Kidney glomerular epithelial cell (primary cell): ENCODE results near the gene UBR1.
A peak's percentile ranks its signal among the peaks of the same experiment; 100 is the strongest.
"Not testable (repeated sequence)": the region's sequence is repeated elsewhere in the genome, so short reads cannot be mapped to it uniquely, and the experiment has no call there.

Experiments used
- DNase-seq: peaks from one replicate; lab custom pipeline; 2025; lab: John Stamatoyannopoulos, UW

UBR1 gene

GRCh38 chr15:43052860-43053259 is 53.0 kb downstream of the UBR1 start:
- no peak for DNase-seq

GRCh38 chr15:43048935-43049334 is 56.9 kb downstream of the UBR1 start:
- DNase-seq: no peak

GRCh38 chr15:43046484-43046883 is 59.4 kb downstream of the UBR1 start:
- no peak for DNase-seq

GRCh38 chr15:43042885-43043284 is 63.0 kb downstream of the UBR1 start:
- DNase-seq: no peak

GRCh38 chr15:43041085-43041484 is 64.8 kb downstream of the UBR1 start:
- DNase-seq: not testable (repeated sequence)

- not testable (repeated sequence) for DNase-seq
Observed at GRCh38 chr15:43035240-43035639, 70.6 kb downstream of the UBR1 start.

- no peak for DNase-seq
Observed at GRCh38 chr15:43029476-43029875, 76.4 kb downstream of the UBR1 start.

GRCh38 chr15:43025150-43025549 is 80.7 kb downstream of the UBR1 start:
- no peak for DNase-seq

- not testable (repeated sequence) for DNase-seq
Observed at GRCh38 chr15:43014671-43015070, 91.2 kb downstream of the UBR1 start.

GRCh38 chr15:43009206-43009605 is 96.6 kb downstream of the UBR1 start:
- DNase-seq: no peak

GRCh38 chr15:43008150-43008549 is 97.7 kb downstream of the UBR1 start:
- DNase-seq: no peak

GRCh38 chr15:43007551-43007950 is 98.3 kb downstream of the UBR1 start:
- DNase-seq: no peak

- no peak for DNase-seq
Observed at GRCh38 chr15:43006991-43007390, 98.8 kb downstream of the UBR1 start.

- DNase-seq: not testable (repeated sequence)
Observed at GRCh38 chr15:43004886-43005595, 100.8 kb downstream of the UBR1 start.

GRCh38 chr15:42999201-42999779 is 106.5 kb downstream of the UBR1 start:
- DNase-seq: no peak

- no peak for DNase-seq
Observed at GRCh38 chr15:42996871-42997270, 109.0 kb downstream of the UBR1 start.

- DNase-seq: peak; percentile 20
Observed at GRCh38 chr15:42994546-42994945, 111.3 kb downstream of the UBR1 start.

GRCh38 chr15:42992626-42993025 is 113.2 kb downstream of the UBR1 start:
- no peak for DNase-seq

GRCh38 chr15:42986693-42987342 is 119.0 kb downstream of the UBR1 start:
- DNase-seq: no peak

GRCh38 chr15:42984493-42985034 is 121.3 kb downstream of the UBR1 start:
- DNase-seq: no peak

- DNase-seq: not testable (repeated sequence)
Observed at GRCh38 chr15:42979113-42979512, 126.7 kb downstream of the UBR1 start.

GRCh38 chr15:42974202-42974862 is 131.5 kb downstream of the UBR1 start:
- no peak for DNase-seq
